GM19452 (cell line): ENCODE results near the gene RARA.
"Not testable (repeated sequence)": the region's sequence is repeated elsewhere in the genome, so short reads cannot be mapped to it uniquely, and the experiment has no call there.

Source experiments
- ATAC-seq: cut with Tn5 transposase; IDR thresholded peaks from one replicate; pipeline ENCODE4 v1.9.1; 2021; ENCODE audit not compliant: unreplicated experiment

RARA gene

GRCh38 chr17:40373999-40374398 lies 65.0 kb downstream of the RARA start:
- no peak for ATAC-seq

- no peak for ATAC-seq
Observed at GRCh38 chr17:40374821-40375498, 66.0 kb downstream of the RARA start.

GRCh38 chr17:40375786-40376185 lies 66.8 kb downstream of the RARA start:
- not testable (repeated sequence) for ATAC-seq

GRCh38 chr17:40376541-40376940 lies 67.6 kb downstream of the RARA start:
- ATAC-seq: not testable (repeated sequence)

GRCh38 chr17:40377832-40378231 lies 68.9 kb downstream of the RARA start:
- no peak for ATAC-seq

- ATAC-seq: no peak
Observed at GRCh38 chr17:40378966-40379365, 70.0 kb downstream of the RARA start.

GRCh38 chr17:40382251-40382650 lies 73.3 kb downstream of the RARA start:
- ATAC-seq: no peak

GRCh38 chr17:40386555-40386954 lies 77.6 kb downstream of the RARA start:
- not testable (repeated sequence) for ATAC-seq

GRCh38 chr17:40399185-40399584 lies 90.2 kb downstream of the RARA start:
- ATAC-seq: no peak

- ATAC-seq: no peak
Observed at GRCh38 chr17:40402668-40403067, 93.7 kb downstream of the RARA start.

- no peak for ATAC-seq
Observed at GRCh38 chr17:40404003-40404402, 95.0 kb downstream of the RARA start.
